Activated T-cell treated with anti-CD3 and anti-CD28 coated beads, Interleukin-2, amount 50 U/mL, for 1 hour (primary cell): ENCODE results near the gene SLAMF9.

ENCODE experiments used
- DNase-seq: peaks from one replicate; pipeline ENCODE4 v3.0.0-alpha.2; 2020

Gene SLAMF9

GRCh38 chr1:159945483-159946241, 8.4 kb downstream of the SLAMF9 start, which contains the start of gene IGSF9:
TSS of gene IGSF9 (minus strand) at chr1:159945613. CDS start at chr1:159943454, 2,159 bp downstream.
- peak; percentile 83 for DNase-seq

- no peak for DNase-seq
Observed at GRCh38 chr1:159944623-159945455, 9.2 kb downstream of the SLAMF9 start.

- no peak for DNase-seq
Observed at GRCh38 chr1:159943908-159944622, 10.0 kb downstream of the SLAMF9 start.

GRCh38 chr1:159943278-159943640, 10.8 kb downstream of the SLAMF9 start:
- DNase-seq: no peak

GRCh38 chr1:159942632-159943277, 11.3 kb downstream of the SLAMF9 start:
- DNase-seq: no peak

GRCh38 chr1:159941591-159942560, 12.2 kb downstream of the SLAMF9 start:
- DNase-seq: no peak

GRCh38 chr1:159941141-159941540, 12.9 kb downstream of the SLAMF9 start:
- no peak for DNase-seq

- no peak for DNase-seq
Observed at GRCh38 chr1:159940006-159940620, 13.9 kb downstream of the SLAMF9 start.

- no peak for DNase-seq
Observed at GRCh38 chr1:159939678-159940002, 14.4 kb downstream of the SLAMF9 start.

- no peak for DNase-seq
Observed at GRCh38 chr1:159938905-159939677, 14.9 kb downstream of the SLAMF9 start.

GRCh38 chr1:159938211-159938852, 15.7 kb downstream of the SLAMF9 start:
- no peak for DNase-seq

- no peak for DNase-seq
Observed at GRCh38 chr1:159937054-159937750, 16.8 kb downstream of the SLAMF9 start.

GRCh38 chr1:159936273-159936904, 17.6 kb downstream of the SLAMF9 start:
- peak; percentile 90 for DNase-seq

- DNase-seq: no peak
Observed at GRCh38 chr1:159935719-159936272, 18.2 kb downstream of the SLAMF9 start.

GRCh38 chr1:159935305-159935704, 18.7 kb downstream of the SLAMF9 start:
- DNase-seq: no peak

- DNase-seq: no peak
Observed at GRCh38 chr1:159934136-159935039, 19.6 kb downstream of the SLAMF9 start.

GRCh38 chr1:159933347-159933746, 20.7 kb downstream of the SLAMF9 start:
- DNase-seq: no peak
